Thoracic aorta (tissue), 2 donors: Measurements from ENCODE around the gene DUSP10. TPM values are rescaled to one million over a fixed set of nuclear protein-coding genes. Genes with fewer than 3 reads are reported as not detected.
A peak's percentile ranks its signal among the peaks of the same experiment; 100 is the strongest.

Experiments
- ATAC-seq: fragments of 150-250 bp; one replicate; pipeline ENCODE4 v1.8.0; 2017; ENCODE audit warnings: low read depth; ENCODE audit not compliant: insufficient number of reproducible peaks, low FRiP score
- DNase-seq: peaks from one replicate; pipeline ENCODE4 v3.0.0-alpha.2; 2020; ENCODE audit warnings: low spot score
- H3K27ac ChIP-seq, 2 donors: fragments of 200-600 bp; sonication (generic); 1 replicate in 1 of 2; 2 replicates in 1 of 2; pipeline ENCODE4 v1.5.1; 2016; ENCODE audit warnings: mild to moderate bottlenecking in 2 of 2, moderate library complexity in 2 of 2
- H3K27me3 ChIP-seq: fragments of 200-600 bp; sonication (generic); replicated peaks from 2 replicates; pipeline ENCODE4 v1.6.0; 2016; ENCODE audit warnings: mild to moderate bottlenecking; ENCODE audit not compliant: insufficient read depth
- H3K36me3 ChIP-seq: fragments of 200-600 bp; sonication (generic); one replicate; pipeline ENCODE4 v1.5.1; 2016
- H3K4me1 ChIP-seq, 2 donors: fragments of 200-600 bp; sonication (generic); 1 replicate in 1 of 2; 2 replicates in 1 of 2; pipeline versions ENCODE4 v1.5.1 to v1.6.0; 2016; ENCODE audit warnings: low read depth in 2 of 2, mild to moderate bottlenecking in 1 of 2; ENCODE audit not compliant: control insufficient read depth in 1 of 2
- H3K4me3 ChIP-seq: fragments of 200-600 bp; sonication (generic); 2 replicates; pipeline ENCODE4 v1.5.1; 2016; ENCODE audit warnings: mild to moderate bottlenecking
- H3K9me3 ChIP-seq: fragments of 200-600 bp; sonication (generic); 2 replicates; pipeline ENCODE4 v1.5.1; 2016
- CTCF ChIP-seq: fragments of 200-600 bp; sonication (generic); IDR thresholded peaks from one replicate; pipeline ENCODE4 v1.5.1; 2019; ENCODE audit warnings: antibody characterized with exemption
- total RNA-seq, 2 donors: library from RNA; depleted of rRNA; stranded (reverse); fragments of >200 nt; gene quantifications; one replicate each; pipeline versions ENCODE4 v1.1.0 to v1.2.3, GENCODE V29; 2016

DUSP10 gene
- 10 to 100 TPM in 1 of 2 donors, 1 to 10 TPM in 1; 2.3 to 10.4 TPM for total RNA-seq

GRCh38 chr1:221741703-221742554 is at the start of gene DUSP10:
Gene DUSP10 (minus strand): TSS chr1:221742089. CDS start chr1:221739744, 2,345 bp downstream.
- Histone ChIP-seq H3K4me3 (peak within 1 kb of the TSS; percentile 95), H3K9me3 (no peaks in the 10 kb centered on the region), H3K4me1 (peaks cover 8 to 19% of the 10 kb centered on the region in 2 donors), H3K27me3 (no peaks in the 10 kb centered on the region), H3K27ac (peak within 1 kb of the TSS; percentile 98 to 100), H3K36me3 (no peaks in the 10 kb centered on the region)
- DNase-seq, result peak; percentile 99
- TF ChIP-seq CTCF, result no peak
- ATAC-seq, result peak; percentile 99

- Histone ChIP-seq H3K27ac (no peak overlapping the region), H3K4me3 (no peak overlapping the region), H3K27me3 (no peaks in the 10 kb centered on the region), H3K9me3 (no peaks in the 10 kb centered on the region), H3K4me1 (no peaks in the 10 kb centered on the region), H3K36me3 (no peaks in the 10 kb centered on the region)
- DNase-seq, result no peak
- no peak for ATAC-seq
- TF ChIP-seq CTCF, result no peak
These were observed 46.6 kb upstream of the DUSP10 start for GRCh38 chr1:221788466-221788865.

- H3K36me3 ChIP-seq, result no peaks in the 10 kb centered on the region
- ATAC-seq, result no peak
- no peak for DNase-seq
- no peaks in the 10 kb centered on the region for H3K4me1 ChIP-seq
- H3K27ac ChIP-seq, result no peak overlapping the region
- H3K4me3 ChIP-seq, result no peak overlapping the region
- TF ChIP-seq CTCF, result no peak
- H3K9me3 ChIP-seq, result no peaks in the 10 kb centered on the region
- no peaks in the 10 kb centered on the region for H3K27me3 ChIP-seq
These were observed 44.8 kb upstream of the DUSP10 start for GRCh38 chr1:221786647-221787046.

DNA sequence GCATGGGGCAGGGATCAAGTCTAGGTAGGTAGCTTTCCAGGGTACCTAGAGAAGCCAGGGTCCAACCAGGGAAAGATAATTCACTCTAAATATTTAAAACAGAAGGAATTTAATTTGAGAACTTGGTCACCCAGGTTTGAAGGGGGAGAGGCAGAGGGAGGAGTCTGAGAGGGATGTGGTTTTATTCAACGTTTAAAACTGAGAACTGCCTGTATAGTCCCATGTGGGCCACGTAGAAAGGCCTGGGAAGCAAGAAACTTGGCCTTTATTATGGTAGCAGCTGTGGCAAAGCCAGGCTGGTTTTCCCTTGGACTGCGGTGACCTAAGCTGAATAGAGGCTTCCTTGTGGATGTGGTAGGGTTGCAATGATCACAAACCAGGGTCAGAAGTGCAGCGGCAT is 42.0 kb upstream of the DUSP10 start:
- H3K4me3 ChIP-seq, result no peak overlapping the region
- TF ChIP-seq CTCF, result no peak
- H3K4me1 ChIP-seq, result no peaks in the 10 kb centered on the region
- no peaks in the 10 kb centered on the region for H3K9me3 ChIP-seq
- H3K27me3 ChIP-seq, result no peaks in the 10 kb centered on the region
- DNase-seq, result no peak
- no peak for ATAC-seq
- no peak overlapping the region for H3K27ac ChIP-seq
- H3K36me3 ChIP-seq, result no peaks in the 10 kb centered on the region

GRCh38 chr1:221783437-221783836 is 41.5 kb upstream of the DUSP10 start:
- Histone ChIP-seq H3K27me3 (no peaks in the 10 kb centered on the region), H3K27ac (no peak overlapping the region), H3K9me3 (no peaks in the 10 kb centered on the region), H3K36me3 (no peaks in the 10 kb centered on the region), H3K4me1 (no peaks in the 10 kb centered on the region), H3K4me3 (no peak overlapping the region)
- DNase-seq, result no peak
- no peak for TF ChIP-seq CTCF
- ATAC-seq, result no peak
